ENCODE measurements around the gene SOX3. TPM values are rescaled to one million over a fixed set of nuclear protein-coding genes. Genes with fewer than 3 reads are reported as not detected.

The SOX3 gene
- not detected for total RNA-seq

- H3K4me1 Mint-ChIP-seq (ENCODE audit: low read depth in 2 of 2) = no peaks in the 10 kb centered on the region
- H3K4me3 Mint-ChIP-seq = no peak within 1 kb of the TSS
- H3K36me3 Mint-ChIP-seq = no peaks in the 10 kb centered on the region
- no peaks in the 10 kb centered on the region for H3K9me3 Mint-ChIP-seq
- no peak within 1 kb of the TSS for H3K27ac Mint-ChIP-seq
- no peak for ATAC-seq
- no peak for DNase-seq (ENCODE audit: low spot score)
- H3K27me3 Mint-ChIP-seq = peaks cover 0 to 31% of the 10 kb centered on the region in 2 donors
These were observed at the start of gene SOX3 for GRCh38 chrX:140504371-140505324. Gene SOX3, minus strand, starts transcription at chrX:140505069. Its CDS starts 9 bp downstream, at chrX:140505060.

GRCh38 chrX:140548985-140549384 is 44.1 kb upstream of the SOX3 start:
- Mint-ChIP-seq H3K4me1 (ENCODE audit: low read depth in 2 of 2) (no peaks in the 10 kb centered on the region), H3K4me3 (no peak overlapping the region)

GRCh38 chrX:140526171-140526570 is 21.3 kb upstream of the SOX3 start:
- Mint-ChIP-seq H3K27me3 (peaks cover 0 to 12% of the 10 kb centered on the region in 2 donors), H3K9me3 (no peaks in the 10 kb centered on the region), H3K4me3 (no peak overlapping the region), H3K36me3 (no peaks in the 10 kb centered on the region), H3K27ac (no peak overlapping the region), H3K4me1 (ENCODE audit: low read depth in 2 of 2) (no peaks in the 10 kb centered on the region)
- DNase-seq (ENCODE audit: low spot score) (no peak), ATAC-seq (no peak)

More at GRCh38 chrX:140548985-140549384, 44.1 kb upstream of the SOX3 start:
- Mint-ChIP-seq H3K27me3 (peaks cover 0 to 12% of the 10 kb centered on the region in 2 donors), H3K36me3 (no peaks in the 10 kb centered on the region), H3K27ac (no peak overlapping the region), H3K9me3 (no peaks in the 10 kb centered on the region)
- no peak for ATAC-seq
- no peak for DNase-seq (ENCODE audit: low spot score)

GRCh38 chrX:140525448-140525847 is 20.6 kb upstream of the SOX3 start:
- Mint-ChIP-seq H3K4me1 (ENCODE audit: low read depth in 2 of 2) (no peaks in the 10 kb centered on the region), H3K9me3 (no peaks in the 10 kb centered on the region), H3K27me3 (peaks cover 0 to 14% of the 10 kb centered on the region in 2 donors), H3K27ac (no peak overlapping the region), H3K36me3 (no peaks in the 10 kb centered on the region), H3K4me3 (no peak overlapping the region)
- DNase-seq (ENCODE audit: low spot score) = no peak
- ATAC-seq = no peak

GRCh38 chrX:140524556-140524955 is 19.7 kb upstream of the SOX3 start:
- Mint-ChIP-seq H3K36me3 (no peaks in the 10 kb centered on the region), H3K4me1 (ENCODE audit: low read depth in 2 of 2) (no peaks in the 10 kb centered on the region), H3K27me3 (peaks cover 0 to 14% of the 10 kb centered on the region in 2 donors), H3K4me3 (no peak overlapping the region), H3K27ac (no peak overlapping the region), H3K9me3 (no peaks in the 10 kb centered on the region)
- ATAC-seq = no peak
- DNase-seq (ENCODE audit: low spot score) = no peak

- H3K27ac Mint-ChIP-seq = no peak overlapping the region
- no peak overlapping the region for H3K4me3 Mint-ChIP-seq
- no peaks in the 10 kb centered on the region for H3K4me1 Mint-ChIP-seq (ENCODE audit: low read depth in 2 of 2)
- DNase-seq (ENCODE audit: low spot score) (no peak), ATAC-seq (no peak)
- no peaks in the 10 kb centered on the region for H3K36me3 Mint-ChIP-seq
- no peaks in the 10 kb centered on the region for H3K9me3 Mint-ChIP-seq
- peaks cover 0 to 11% of the 10 kb centered on the region in 2 donors for H3K27me3 Mint-ChIP-seq
These were observed 16.5 kb upstream of the SOX3 start for GRCh38 chrX:140521393-140521792.

- Mint-ChIP-seq H3K27me3 (peaks cover 0 to 12% of the 10 kb centered on the region in 2 donors), H3K36me3 (no peaks in the 10 kb centered on the region), H3K4me1 (ENCODE audit: low read depth in 2 of 2) (no peaks in the 10 kb centered on the region), H3K9me3 (no peaks in the 10 kb centered on the region), H3K4me3 (no peak overlapping the region), H3K27ac (no peak overlapping the region)
- ATAC-seq = no peak
- DNase-seq (ENCODE audit: low spot score) = no peak
These were observed 9.7 kb upstream of the SOX3 start for GRCh38 chrX:140514554-140514953.

- no peak for ATAC-seq
These were observed 6.0 kb upstream of the SOX3 start for GRCh38 chrX:140510895-140511295.

GRCh38 chrX:140510306-140510676 is 5.4 kb upstream of the SOX3 start:
- Mint-ChIP-seq H3K4me3 (no peak overlapping the region), H3K36me3 (no peaks in the 10 kb centered on the region), H3K27me3 (peaks cover 0 to 23% of the 10 kb centered on the region in 2 donors), H3K9me3 (no peaks in the 10 kb centered on the region), H3K27ac (no peak overlapping the region), H3K4me1 (ENCODE audit: low read depth in 2 of 2) (no peaks in the 10 kb centered on the region)
- DNase-seq (ENCODE audit: low spot score) = no peak
- no peak for ATAC-seq

More at GRCh38 chrX:140510895-140511295, 6.0 kb upstream of the SOX3 start:
- no peak overlapping the region for H3K27ac Mint-ChIP-seq
- peaks cover 0 to 23% of the 10 kb centered on the region in 2 donors for H3K27me3 Mint-ChIP-seq
- no peak for DNase-seq (ENCODE audit: low spot score)
- no peak overlapping the region for H3K4me3 Mint-ChIP-seq
- H3K36me3 Mint-ChIP-seq = no peaks in the 10 kb centered on the region
- no peaks in the 10 kb centered on the region for H3K4me1 Mint-ChIP-seq (ENCODE audit: low read depth in 2 of 2)
- H3K9me3 Mint-ChIP-seq = no peaks in the 10 kb centered on the region

GRCh38 chrX:140509468-140510305 is 4.8 kb upstream of the SOX3 start:
- DNase-seq (ENCODE audit: low spot score) (no peak), ATAC-seq (no peak)
- Mint-ChIP-seq H3K4me1 (ENCODE audit: low read depth in 2 of 2) (no peaks in the 10 kb centered on the region), H3K36me3 (no peaks in the 10 kb centered on the region), H3K4me3 (no peak overlapping the region), H3K27ac (no peak overlapping the region), H3K9me3 (no peaks in the 10 kb centered on the region), H3K27me3 (peaks cover 0 to 23% of the 10 kb centered on the region in 2 donors)

GRCh38 chrX:140508958-140509357 is 4.1 kb upstream of the SOX3 start:
- peaks cover 0 to 23% of the 10 kb centered on the region in 2 donors for H3K27me3 Mint-ChIP-seq
- H3K27ac Mint-ChIP-seq = no peak overlapping the region
- no peak overlapping the region for H3K4me3 Mint-ChIP-seq
- H3K4me1 Mint-ChIP-seq (ENCODE audit: low read depth in 2 of 2) = no peaks in the 10 kb centered on the region
- no peaks in the 10 kb centered on the region for H3K36me3 Mint-ChIP-seq
- no peaks in the 10 kb centered on the region for H3K9me3 Mint-ChIP-seq
- DNase-seq (ENCODE audit: low spot score) (no peak), ATAC-seq (no peak)

- Mint-ChIP-seq H3K27ac (no peak overlapping the region), H3K36me3 (no peaks in the 10 kb centered on the region), H3K4me1 (ENCODE audit: low read depth in 2 of 2) (no peaks in the 10 kb centered on the region), H3K4me3 (no peak overlapping the region), H3K9me3 (no peaks in the 10 kb centered on the region), H3K27me3 (peaks cover 0 to 27% of the 10 kb centered on the region in 2 donors)
- DNase-seq (ENCODE audit: low spot score) (no peak), ATAC-seq (no peak)
These were observed 3.1 kb upstream of the SOX3 start for GRCh38 chrX:140507982-140508305.

- H3K9me3 Mint-ChIP-seq = no peaks in the 10 kb centered on the region
- ATAC-seq (no peak), DNase-seq (ENCODE audit: low spot score) (no peak)
- H3K27ac Mint-ChIP-seq = no peak overlapping the region
- H3K36me3 Mint-ChIP-seq = no peaks in the 10 kb centered on the region
- H3K4me1 Mint-ChIP-seq (ENCODE audit: low read depth in 2 of 2) = no peaks in the 10 kb centered on the region
- H3K4me3 Mint-ChIP-seq = no peak overlapping the region
- H3K27me3 Mint-ChIP-seq = peaks cover 0 to 30% of the 10 kb centered on the region in 2 donors
These were observed 2.5 kb upstream of the SOX3 start for GRCh38 chrX:140507223-140507981.
